ENCODE measurements around the gene RAB11FIP4. TPM values are rescaled to one million over a fixed set of nuclear protein-coding genes. Genes with fewer than 3 reads are reported as not detected.

RAB11FIP4 gene
- total and polyA plus RNA-seq, 2 of the 8 experiments (the other 6 are each of a cell fraction or from before 2014, with no cell fraction given): 21.7 to 53.2 TPM

DNA sequence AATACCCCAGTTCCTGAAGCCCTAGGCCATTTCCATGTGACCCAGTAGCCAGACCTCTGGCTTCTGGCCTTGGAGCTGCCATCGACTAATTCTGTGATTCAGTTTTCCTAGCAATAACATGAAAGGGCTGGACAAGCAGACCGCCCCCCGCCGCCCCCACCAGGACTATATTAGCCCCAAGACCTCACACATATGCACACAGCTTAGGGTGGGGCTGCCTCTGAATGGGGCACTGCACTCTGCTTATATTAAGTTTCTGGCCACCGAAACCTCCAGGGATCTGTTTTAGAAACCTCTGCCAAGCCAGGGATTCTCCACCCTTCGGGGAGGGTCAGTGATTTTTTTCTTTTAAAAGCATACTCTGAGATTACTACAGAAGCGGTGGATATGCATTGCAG, 2.3 kb downstream of the RAB11FIP4 start:
- FAIRE-seq (no peak), DNase-seq (ENCODE audit: low read depth in 1 of 2, low spot score in 2 of 2) (no peak)
- Histone ChIP-seq H2AK5ac (ENCODE audit: low read depth, low read length) (no peak overlapping the region), H4K91ac (replicated peaks; ENCODE audit: insufficient read length, low read length) (no peak overlapping the region), H2BK20ac (ENCODE audit: low read length) (no peak overlapping the region), H3K56ac (replicated peaks; ENCODE audit: insufficient read length, low read depth, low read length) (no peak overlapping the region), H2AFZ (ENCODE audit: low read length) (no peak overlapping the region), H3K4me1 (replicated peaks in 1 of 4; ENCODE audit: control insufficient read depth in 3 of 4, insufficient read depth in 4 of 4, low read length in 3 of 4) (peaks cover 0 to 14% (median 9%) of the 10 kb centered on the region in 4 experiments; a peak in 6 of 7 replicates), H2BK5ac (ENCODE audit: low read depth, low read length) (no peak overlapping the region), H3K79me1 (ENCODE audit: low read depth, low read length) (no peaks in the 10 kb centered on the region; the same call in 1 of the 2 replicates), H4K8ac (ENCODE audit: extremely low read depth, insufficient read depth, low read length) (no peak overlapping the region), H3K9me3 (ENCODE audit: insufficient read depth in 2 of 2, low read depth in 1 of 2, low read length in 1 of 2) (no peaks in the 10 kb centered on the region), H3K9ac (replicated peaks in 1 of 4; ENCODE audit: extremely low read depth in 1 of 4, low read depth in 3 of 4, low read length in 3 of 4) (no peak overlapping the region), H3K36me3 (ENCODE audit: control insufficient read depth in 2 of 4, insufficient read depth in 4 of 4, low read length in 3 of 4) (no peaks in the 10 kb centered on the region), H3K23ac (ENCODE audit: insufficient read length) (no peak overlapping the region), H2BK15ac (ENCODE audit: low read length) (no peak overlapping the region), H3K14ac (ENCODE audit: insufficient read length) (no peak overlapping the region), H3K27ac (ENCODE audit: low read depth, low read length) (no peak overlapping the region), H3K79me2 (ENCODE audit: control insufficient read depth in 1 of 2, insufficient read depth in 2 of 2, low read length in 2 of 2) (no peaks in the 10 kb centered on the region), H4K5ac (ENCODE audit: insufficient read length, low read depth, low read length) (no peak overlapping the region), H3K27me3 (replicated peaks in 1 of 4; ENCODE audit: control insufficient read depth in 3 of 4, extremely low read depth in 1 of 4, insufficient read depth in 3 of 4, low read length in 3 of 4) (peaks cover 1 to 29% (median 22%) of the 10 kb centered on the region in 4 experiments), H3K18ac (ENCODE audit: extremely low read depth, low read length) (no peak overlapping the region), H2BK120ac (replicated peaks; ENCODE audit: low read depth, low read length) (no peak overlapping the region), H2BK12ac (ENCODE audit: low read depth, low read length) (no peak overlapping the region), H3K4me2 (ENCODE audit: insufficient read depth in 1 of 2, low read depth in 2 of 2, low read length in 2 of 2) (no peak overlapping the region), H4K20me1 (replicated peaks in 1 of 2; ENCODE audit: control insufficient read depth in 1 of 2, insufficient read depth in 2 of 2, low read length in 2 of 2) (peaks cover 4 to 9% of the 10 kb centered on the region in 2 experiments), H3K4ac (replicated peaks; ENCODE audit: insufficient read length, low read depth, low read length) (no peak overlapping the region), H3K4me3 (ENCODE audit: extremely low read depth in 1 of 4, insufficient read depth in 2 of 4, low read depth in 3 of 4, low read length in 4 of 4) (no peak overlapping the region), H3K23me2 (ENCODE audit: low read depth, low read length) (peaks cover 7% of the 10 kb centered on the region; the same call in 1 of the 2 replicates)
- WGBS, 2 experiments (ENCODE audit: extremely low coverage in 1 of 2, insufficient coverage in 1 of 2, insufficient read length in 1 of 2, insufficient replicate concordance in 2 of 2, low coverage in 1 of 2, low lambda C conversion rate in 2 of 2, missing lambda C conversion rate in 1 of 2): 92% methylated on average over 7 of the region's 7 CpGs; no CpG with 5 or more reads in 1 of the 2 experiments
- ChIA-PET CTCF (ENCODE audit: partially characterized antibody) (interaction anchor here (1.2 to 1.6 kb wide), 2 partner anchors 19 to 129 kb away, joined by 3 to 5 read pairs; no protein-coding TSS in a partner anchor), POLR2A (ENCODE audit: partially characterized antibody) (no interaction called here)
- TF ChIP-seq, protein P1, sequence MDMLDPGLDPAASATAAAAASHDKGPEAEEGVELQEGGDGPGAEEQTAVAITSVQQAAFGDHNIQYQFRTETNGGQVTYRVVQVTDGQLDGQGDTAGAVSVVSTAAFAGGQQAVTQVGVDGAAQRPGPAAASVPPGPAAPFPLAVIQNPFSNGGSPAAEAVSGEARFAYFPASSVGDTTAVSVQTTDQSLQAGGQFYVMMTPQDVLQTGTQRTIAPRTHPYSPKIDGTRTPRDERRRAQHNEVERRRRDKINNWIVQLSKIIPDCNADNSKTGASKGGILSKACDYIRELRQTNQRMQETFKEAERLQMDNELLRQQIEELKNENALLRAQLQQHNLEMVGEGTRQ (IDR thresholded peaks at IDR 0.05; ENCODE audit: low read length): no peak
- no peak for TF ChIP-seq RXRA (IDR thresholded peaks at IDR 0.05; ENCODE audit: insufficient read depth, low read depth, low read length)
- no peak for TF ChIP-seq KDM5A (IDR thresholded peaks at IDR 0.05; ENCODE audit: low read length)
- TF ChIP-seq TBP (IDR thresholded peaks at IDR 0.05; ENCODE audit: low read depth, low read length): no peak
- no peak for TF ChIP-seq TAF7 (optimal IDR thresholded peaks at IDR 0.05; ENCODE audit: borderline replicate concordance, low read depth, low read length)
- no peak for TF ChIP-seq EGR1 (IDR thresholded peaks at IDR 0.05; ENCODE audit: borderline replicate concordance, low read depth, low read length)
- TF ChIP-seq EZH2 (IDR thresholded peaks at IDR 0.05; ENCODE audit: low read depth, low read length, severe bottlenecking): no peak
- TF ChIP-seq CTBP2 (IDR thresholded peaks at IDR 0.05; ENCODE audit: borderline replicate concordance, insufficient read depth, insufficient read length, low read length): no peak
- TF ChIP-seq HDAC6 (IDR thresholded peaks at IDR 0.05; ENCODE audit: low read depth, low read length): no peak
- TF ChIP-seq CHD2 (IDR thresholded peaks at IDR 0.05; ENCODE audit: low read length): no peak
- no peak for TF ChIP-seq CEBPB (IDR thresholded peaks at IDR 0.05; ENCODE audit: low read depth, low read length)
- TF ChIP-seq TCF12 (IDR thresholded peaks at IDR 0.05; ENCODE audit: low read depth, low read length): no peak
